Umbilical cord (tissue), 2 donors: ENCODE results near the gene SH2D7. TPM values are rescaled to one million over a fixed set of nuclear protein-coding genes. Genes with fewer than 3 reads are reported as not detected.
"Not testable (repeated sequence)": the region's sequence is repeated elsewhere in the genome, so short reads cannot be mapped to it uniquely, and the experiment has no call there.

Experiments
- DNase-seq: peaks from one replicate; pipeline ENCODE4 v3.0.0-alpha.2; 2015; ENCODE audit warnings: low spot score
- total RNA-seq: library from RNA; depleted of rRNA; stranded (reverse); fragments of >200 nt; gene quantifications from one replicate; pipeline ENCODE4 v1.2.3, GENCODE V29; 2014; ENCODE audit warnings: low replicate concordance; ENCODE audit not compliant: insufficient read depth

The SH2D7 gene
- total RNA-seq, 1 donor from 2014 or later: 0.24 TPM

GRCh38 chr15:78133801-78134200 lies 41.4 kb downstream of the SH2D7 start:
- DNase-seq: peak; percentile 50

- no peak for DNase-seq
These were observed 47.2 kb downstream of the SH2D7 start for GRCh38 chr15:78139578-78139977.

GRCh38 chr15:78140292-78140691 lies 47.9 kb downstream of the SH2D7 start:
- no peak for DNase-seq

- DNase-seq: no peak
These were observed 50.0 kb downstream of the SH2D7 start for GRCh38 chr15:78142332-78142731.

GRCh38 chr15:78146425-78147154 lies 54.2 kb downstream of the SH2D7 start:
- peak; percentile 37 for DNase-seq

- DNase-seq: no peak
These were observed 55.2 kb downstream of the SH2D7 start for GRCh38 chr15:78147566-78147965.

- DNase-seq: no peak
These were observed 56.2 kb downstream of the SH2D7 start for GRCh38 chr15:78148392-78149067.

- peak; percentile 98 for DNase-seq
These were observed 56.9 kb downstream of the SH2D7 start, which contains the start of gene IDH3A for GRCh38 chr15:78149068-78149804. IDH3A (plus strand) TSS chr15:78149362; CDS start chr15:78149404, 42 bp downstream.

GRCh38 chr15:78149805-78150751 lies 57.7 kb downstream of the SH2D7 start:
- peak; percentile 16 for DNase-seq

GRCh38 chr15:78151075-78151474 lies 58.7 kb downstream of the SH2D7 start:
- not testable (repeated sequence) for DNase-seq

Other genes starting within 250 kb of the SH2D7 start
- gene TBC1D2B, start 14.8 kb upstream of the SH2D7 start, total RNA-seq: 49.6 TPM
- gene CIB2, start 38.9 kb downstream of the SH2D7 start, total RNA-seq: 8.4 TPM
- gene IDH3A, start 56.8 kb downstream of the SH2D7 start, total RNA-seq: 101 TPM
- 1.2 TPM for gene ACSBG1, start 142.0 kb downstream of the SH2D7 start, total RNA-seq
- gene DNAJA4, start 172.0 kb downstream of the SH2D7 start, total RNA-seq: 30.1 TPM
- gene SKIC8, start 207.0 kb downstream of the SH2D7 start, total RNA-seq: 66.9 TPM
- 7.7 TPM for gene CRABP1, start 247.8 kb downstream of the SH2D7 start, total RNA-seq